HG03378 (cell line): ENCODE results near the gene CA4.

Source experiments
- ATAC-seq: cut with Tn5 transposase; IDR thresholded peaks from one replicate; pipeline ENCODE4 v1.9.1; 2021; ENCODE audit warnings: mild to moderate bottlenecking, moderate library complexity; ENCODE audit not compliant: unreplicated experiment

CA4 gene

DNA sequence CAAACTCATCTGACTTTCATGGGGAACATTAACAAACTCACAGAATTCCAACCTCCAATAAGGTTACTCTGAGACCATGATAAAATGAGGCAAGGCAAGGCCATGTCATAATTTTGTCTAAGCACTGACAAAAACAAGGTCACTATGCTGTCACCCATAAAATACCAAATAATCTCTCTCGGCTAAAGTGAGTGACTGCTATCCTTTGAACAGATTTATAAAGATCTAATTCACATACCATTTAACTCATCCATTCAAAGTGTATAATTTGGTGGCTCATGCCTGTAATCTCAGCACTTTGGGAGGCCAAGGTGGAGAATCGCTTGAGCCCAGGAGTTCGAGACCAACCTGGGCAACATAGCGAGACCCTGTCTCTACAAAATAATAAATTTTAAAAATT lies 20.6 kb upstream of the CA4 start:
- no peak for ATAC-seq

DNA sequence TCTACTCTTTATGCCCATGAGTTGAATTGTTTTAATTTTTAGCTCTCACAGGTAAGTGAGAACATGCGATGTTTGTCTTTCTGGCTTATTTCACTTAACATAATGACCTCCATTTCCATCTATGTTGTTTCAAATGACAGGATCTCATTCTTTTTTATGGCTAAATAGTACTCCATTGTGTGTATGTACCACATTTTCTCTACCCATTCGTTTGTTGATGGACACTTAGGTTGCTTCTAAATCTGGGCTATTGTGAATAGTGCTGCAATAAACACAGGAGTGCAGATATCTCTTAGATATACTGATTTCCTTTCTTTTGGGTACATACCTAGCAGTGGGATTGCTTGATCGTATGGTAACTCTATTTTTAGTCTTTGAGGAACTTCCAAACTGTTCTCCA lies 19.3 kb upstream of the CA4 start:
- ATAC-seq = no peak

DNA sequence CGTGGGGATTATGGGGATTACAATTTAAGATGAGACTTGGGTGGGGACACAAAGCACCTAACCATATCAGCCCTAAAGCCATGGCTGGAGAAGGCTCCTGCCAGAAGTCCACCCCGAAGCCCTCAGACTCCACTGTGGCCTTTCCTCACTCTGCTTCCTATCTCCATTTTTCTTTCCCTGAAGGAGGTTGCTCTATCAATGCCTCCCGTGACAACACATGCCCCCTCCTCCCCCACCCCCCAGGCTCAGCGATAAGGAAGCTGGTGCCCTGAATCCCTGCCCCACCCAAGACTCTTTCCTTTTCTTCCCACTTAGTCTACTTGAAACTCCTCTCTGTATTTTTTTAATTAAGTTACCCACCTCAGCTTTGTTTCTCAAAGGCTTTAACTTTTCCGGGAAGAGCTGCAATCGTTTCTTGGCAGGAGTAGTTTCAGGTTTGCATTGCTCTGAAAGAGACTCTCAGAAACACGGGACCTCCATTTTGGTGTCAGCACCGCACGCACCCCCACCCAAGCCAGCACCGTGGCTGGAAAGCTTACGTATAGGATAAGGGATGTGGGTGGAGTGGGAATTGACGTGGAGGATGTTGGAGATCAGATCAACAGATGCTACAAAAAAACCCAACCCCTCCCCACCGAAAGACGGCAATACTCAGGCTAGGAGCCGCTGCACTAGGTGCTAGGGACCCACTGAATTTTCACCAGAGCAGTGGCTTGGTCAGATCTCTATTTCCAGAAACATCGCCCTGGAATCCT lies 15.2 kb upstream of the CA4 start:
- ATAC-seq = no peak

DNA sequence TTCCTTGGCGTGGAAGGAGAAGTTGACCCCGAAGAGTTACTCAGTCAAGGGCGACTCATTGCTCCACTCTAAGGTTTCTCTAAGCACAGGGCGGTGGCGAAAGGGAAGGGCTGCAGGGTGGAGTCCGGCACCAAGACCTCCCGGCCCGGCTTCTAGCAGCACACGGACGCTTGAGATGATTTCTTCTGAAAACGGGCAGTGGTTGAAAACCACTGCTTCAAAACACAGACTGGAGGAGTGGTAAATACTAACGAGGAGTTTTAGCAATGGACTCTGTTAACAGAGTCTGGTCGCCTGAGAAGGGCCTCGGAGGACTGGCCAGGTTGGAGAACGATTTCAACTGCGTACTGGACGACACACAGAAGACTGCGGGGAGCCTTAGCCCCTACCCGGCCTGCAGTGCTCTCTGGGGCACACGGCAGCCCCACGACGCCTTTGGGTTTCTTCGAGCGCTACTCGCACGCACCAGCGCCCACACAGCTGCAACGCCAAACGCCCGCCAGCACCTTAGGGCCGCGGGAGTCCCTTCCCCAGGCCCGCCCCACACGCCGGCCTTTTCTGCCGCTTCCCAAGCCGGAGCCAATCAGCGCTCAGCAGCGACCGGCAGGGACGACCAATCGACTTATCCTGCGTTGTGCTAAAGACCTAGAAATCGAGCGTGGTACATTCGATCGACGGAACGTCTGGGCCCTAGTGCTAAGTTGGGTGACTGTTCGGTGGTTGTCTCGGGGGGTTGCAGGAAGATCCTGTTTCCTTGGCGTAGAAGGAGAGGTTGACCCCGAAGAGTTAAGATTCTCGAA lies 14.4 kb upstream of the CA4 start:
- peak; percentile 71 for ATAC-seq

DNA sequence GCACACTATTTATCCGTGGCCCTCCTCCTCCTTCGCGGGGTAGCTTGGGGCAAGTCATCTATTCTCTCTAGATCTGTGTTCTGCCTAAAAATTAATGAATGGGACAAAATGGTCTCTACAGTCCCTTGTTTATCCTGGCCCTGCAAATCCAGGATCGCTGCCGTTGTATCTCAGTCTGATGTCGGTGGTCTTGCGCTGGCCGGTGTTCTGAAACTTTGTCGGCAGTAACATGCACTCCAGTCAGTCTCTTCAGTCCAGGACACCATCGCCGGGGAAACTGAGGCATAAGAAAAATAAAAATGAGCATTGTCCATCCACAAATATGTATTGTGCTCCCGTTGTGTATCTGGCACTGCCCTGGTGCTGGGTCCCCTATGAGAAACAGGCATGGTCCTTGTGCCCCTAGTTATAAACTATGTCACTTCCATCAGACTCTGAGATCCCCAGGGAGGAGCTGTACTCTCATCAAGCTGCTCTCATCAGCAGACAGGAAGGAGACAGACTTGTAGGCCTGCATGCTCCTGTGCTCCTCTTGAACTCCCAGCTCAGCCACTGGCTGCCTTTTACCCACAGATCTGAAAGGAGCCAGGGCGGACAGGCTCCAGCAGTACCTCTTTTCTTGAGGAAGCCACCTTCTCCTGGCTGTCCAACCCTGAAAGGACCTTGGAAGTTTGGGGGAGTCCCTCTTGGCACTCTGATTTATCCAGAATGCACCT lies 13.7 kb upstream of the CA4 start:
- no peak for ATAC-seq

DNA sequence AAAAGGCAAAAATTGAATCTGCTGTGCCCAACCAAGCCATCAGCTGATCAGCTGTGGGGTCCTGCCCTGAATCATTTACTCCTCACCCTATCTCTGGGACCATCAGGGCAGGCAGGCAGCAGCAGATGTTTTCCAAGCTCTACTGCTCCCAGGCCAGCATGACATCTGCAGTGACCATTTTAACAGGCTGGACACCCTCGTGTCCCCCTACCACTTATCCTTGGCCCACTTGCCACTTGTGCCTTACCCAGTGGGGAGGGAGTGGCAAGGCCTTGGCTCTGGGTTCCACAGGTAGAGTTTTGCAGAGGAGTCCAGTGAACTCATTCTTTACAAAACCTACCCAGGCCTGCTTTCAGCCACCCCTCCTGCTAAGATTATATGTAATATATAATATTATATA lies 12.0 kb upstream of the CA4 start:
- no peak for ATAC-seq

DNA sequence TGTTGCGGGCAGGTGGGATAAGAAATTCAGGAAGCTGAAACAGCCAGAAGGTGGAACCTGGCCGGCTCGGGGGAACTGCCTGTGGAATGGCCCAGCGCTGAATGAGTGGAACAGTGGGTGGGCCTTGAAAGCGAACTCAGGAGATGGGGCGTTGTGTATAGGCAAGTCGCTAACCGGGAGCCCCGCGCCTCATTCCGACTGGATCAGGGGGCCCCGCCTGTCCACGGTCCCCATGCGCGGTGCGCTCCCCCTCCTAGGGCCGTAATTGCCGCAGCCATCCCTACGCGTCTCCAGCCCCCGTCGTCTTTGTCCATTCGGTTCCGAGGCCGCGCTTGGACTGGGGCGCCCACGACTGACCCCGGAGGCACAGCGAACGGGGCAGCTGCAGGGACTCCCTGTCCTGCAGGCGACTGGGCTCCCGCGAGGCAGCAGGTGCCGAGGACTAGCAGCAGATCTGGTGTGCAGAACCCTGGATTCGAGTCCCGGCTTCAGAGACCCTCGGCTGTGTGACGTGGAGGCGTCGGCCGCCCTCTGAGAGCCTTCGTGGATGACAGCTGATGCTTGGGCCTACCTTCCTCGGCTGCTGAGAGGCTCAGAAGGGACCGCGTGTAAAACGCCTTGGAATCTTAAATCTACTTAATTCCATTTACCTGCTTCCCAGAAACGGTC lies 10.9 kb upstream of the CA4 start:
- no peak for ATAC-seq

DNA sequence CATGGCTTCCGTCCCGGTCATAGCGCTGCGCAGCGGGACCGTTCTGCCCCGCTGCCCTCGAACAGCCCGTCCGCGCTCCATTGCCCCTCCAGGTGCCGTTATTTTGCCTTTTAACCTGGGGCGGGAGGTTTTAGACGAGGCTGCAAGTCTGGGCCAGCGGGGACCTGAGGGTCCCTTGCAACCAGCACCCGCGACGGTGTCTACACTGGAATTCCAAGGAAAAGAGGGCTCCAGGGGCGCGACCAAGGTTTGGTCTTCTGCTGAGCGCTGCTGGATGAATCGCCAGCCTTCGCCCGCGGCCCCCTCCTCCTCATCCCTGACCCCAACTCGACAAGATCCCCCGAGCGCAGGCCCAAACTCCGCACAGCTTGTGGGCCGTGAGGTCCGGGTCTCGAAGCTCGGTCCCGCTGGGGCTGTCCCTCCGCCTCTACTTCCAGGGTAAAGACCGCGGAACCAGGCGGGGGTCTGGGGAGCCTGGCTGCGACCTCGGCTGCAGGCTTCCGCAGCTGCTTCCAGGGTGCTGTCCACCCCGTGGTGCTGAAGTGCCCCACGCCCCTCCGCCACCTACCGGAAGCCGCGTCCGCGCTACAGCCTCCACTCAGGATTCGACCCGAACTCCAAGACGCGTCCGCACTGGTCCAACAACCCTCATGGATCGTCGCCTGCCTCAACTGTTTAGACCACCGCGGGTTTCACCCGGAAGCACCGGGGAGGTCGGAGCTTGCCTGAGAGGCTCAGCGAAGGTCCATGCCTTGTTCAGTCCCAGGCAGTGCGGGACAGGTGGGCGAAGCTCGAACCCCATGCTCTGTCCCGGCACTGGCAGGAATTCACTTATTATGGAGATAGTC lies 10.1 kb upstream of the CA4 start:
- ATAC-seq = no peak

DNA sequence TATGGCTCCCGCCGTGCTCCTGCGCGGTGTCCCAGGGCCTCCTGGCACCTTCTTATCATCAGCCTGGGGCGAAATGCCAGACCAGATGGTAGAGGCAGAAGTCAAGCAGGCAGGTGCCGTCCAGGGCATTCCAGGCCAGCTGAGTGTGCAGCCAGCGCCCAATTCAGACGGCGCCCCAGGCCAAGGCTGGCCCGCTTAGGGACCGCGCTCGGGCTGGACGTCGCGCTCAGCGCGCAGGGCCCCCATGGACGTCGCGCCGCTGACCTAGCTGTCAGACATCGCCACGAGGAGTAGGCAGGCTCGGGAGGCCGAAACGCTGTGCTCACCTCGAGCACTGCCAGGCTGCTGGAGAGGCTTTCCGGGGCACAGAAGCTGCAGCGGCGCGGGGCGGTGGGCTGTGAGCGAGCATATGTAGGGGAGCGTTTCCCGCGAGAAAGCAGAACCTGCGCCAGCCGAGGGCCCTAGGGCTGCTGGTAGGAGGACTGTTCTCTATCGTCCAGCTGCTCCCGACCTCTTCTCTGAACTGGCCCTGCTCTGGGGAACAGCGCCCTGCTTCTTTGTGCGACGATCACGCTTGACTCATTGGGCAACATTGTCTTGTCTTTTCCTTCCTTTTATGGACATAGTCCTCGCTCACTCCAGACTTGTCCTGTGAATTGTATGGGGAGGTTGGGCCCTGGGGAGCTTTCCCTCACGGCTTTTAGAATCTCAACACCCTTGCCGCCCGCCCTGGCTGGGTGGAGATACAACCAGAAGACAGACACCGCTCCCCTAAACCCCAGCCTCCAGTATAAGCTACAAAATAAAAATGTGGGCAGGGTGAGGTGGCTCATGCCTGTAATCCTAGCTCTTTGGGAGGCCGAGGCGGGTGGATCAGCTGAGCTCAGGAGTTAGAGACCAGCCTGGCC lies 8.4 kb upstream of the CA4 start:
- ATAC-seq = no peak

DNA sequence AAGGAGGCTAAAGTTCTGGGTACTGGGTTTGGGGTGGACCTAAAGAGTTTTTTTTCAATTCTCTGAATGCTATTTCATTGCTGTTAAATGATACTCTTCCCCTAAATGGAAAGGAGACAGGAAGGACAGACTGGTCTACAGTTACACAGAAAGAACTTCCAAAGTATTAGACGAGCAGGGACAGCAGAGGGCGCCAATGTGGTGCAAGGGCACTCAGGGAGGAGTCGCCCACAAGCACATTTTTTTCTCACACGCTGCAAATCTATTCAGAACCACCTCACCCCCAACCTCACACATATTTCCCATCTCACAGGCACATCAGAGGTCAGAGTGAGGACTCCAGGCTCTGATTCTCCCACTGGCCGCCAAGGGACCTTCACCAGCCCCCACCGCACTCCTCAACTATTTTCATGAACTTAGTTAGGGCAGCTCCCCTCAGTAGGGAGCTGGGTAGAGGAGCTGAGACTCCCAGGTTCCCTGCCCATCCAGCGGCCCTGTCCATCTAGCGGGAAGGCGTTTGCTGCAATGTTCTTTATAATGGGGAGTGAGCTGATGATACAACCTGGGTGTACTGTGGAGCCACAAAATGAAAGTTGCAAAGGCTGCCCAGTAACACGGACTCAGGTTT lies 6.8 kb upstream of the CA4 start:
- ATAC-seq = peak; percentile 53

DNA sequence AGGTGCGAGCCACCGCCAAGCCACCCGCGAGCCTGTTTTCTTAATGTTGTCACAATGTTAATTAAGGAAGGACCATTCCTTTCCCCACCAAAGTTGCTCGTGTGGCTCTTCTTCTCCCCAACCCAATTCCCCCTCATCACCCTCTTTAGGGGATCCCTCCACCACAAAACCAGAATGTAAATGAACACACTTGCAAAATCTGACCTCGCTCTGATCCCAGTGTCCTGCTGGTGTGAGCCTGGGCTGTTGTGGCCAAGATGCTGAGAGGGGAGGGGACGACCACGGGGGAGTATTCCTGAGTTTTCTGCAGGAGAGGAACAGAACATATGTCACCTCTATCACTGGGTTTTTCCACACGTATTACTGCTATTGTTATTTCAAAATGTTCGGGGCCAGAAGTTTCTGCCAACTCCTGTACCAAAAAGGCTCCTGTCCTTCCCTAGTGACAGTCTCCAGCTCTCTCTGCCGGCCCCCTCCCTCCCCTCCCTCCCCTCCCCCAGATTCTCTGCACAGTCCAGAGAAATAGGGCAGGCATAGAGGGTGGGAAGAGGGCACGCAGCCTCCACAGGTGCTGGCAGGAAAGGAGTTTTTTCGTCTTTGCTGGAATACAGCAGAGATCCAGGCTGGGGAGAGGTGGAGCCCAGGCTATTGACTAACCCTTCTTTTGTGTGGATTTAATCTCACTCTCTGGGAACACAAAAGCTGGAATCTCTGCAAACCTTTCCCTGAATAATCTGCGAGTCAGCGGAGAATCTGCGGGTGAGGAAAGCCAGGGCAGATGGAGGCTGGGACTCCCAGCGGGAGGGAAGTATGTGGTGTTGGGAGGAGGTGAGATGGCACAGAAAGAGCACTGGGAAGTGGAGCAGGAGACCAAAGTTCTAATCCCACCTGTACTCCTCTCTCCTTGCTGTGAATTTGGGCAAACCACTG lies 4.5 kb upstream of the CA4 start:
- ATAC-seq = no peak

DNA sequence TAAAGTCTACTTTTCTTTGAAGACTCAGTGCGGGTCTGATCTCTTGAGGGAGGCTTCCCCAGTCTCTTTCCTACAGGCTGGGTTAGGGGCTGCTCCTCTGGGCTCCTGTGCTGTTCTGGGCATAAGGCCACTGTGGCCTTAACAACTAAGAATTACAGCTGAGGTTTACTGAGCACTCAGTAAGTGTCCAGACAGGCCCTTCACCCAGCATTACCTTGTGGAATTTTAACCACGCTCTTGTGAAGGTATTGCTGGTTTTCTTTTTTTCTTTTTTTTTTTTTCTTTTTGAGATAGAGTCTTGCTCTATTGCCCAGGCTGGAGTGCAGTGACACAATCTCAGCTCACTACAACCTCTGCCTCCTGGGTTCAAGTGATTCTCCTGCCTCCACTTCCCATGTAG lies 3.6 kb upstream of the CA4 start:
- ATAC-seq = no peak

DNA sequence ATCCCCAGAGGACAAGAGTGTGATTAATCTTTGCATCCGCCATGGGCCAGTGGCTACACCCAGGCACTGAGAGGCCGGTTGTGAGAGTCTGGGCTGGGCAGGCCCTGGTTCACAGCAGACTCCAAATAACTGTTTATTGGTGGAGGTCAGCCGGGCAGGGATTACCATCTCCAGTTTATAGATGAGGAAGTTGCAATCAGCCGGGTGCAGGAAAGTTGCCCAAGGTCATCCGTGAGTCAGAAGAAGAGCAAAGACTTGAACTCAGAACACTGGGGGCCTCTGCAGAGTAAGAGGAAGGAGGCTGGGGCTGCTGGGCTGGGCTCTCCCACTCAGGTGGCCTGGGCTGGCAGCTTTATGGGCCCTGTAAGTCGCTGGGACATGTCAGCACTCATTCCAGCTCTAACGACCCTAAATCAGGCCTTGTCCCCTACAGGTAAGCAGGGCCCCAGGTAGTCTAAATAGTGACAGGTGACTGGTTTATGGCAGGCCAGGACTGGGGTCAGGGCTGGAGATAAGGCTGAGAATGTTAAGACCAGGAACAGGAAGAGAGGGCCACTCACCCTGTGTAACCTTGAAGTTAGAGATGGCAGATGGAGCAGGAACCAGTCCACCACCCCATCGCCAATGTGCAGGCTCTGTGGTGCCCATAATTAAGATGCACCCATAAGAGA lies 2.1 kb upstream of the CA4 start:
- ATAC-seq = no peak

DNA sequence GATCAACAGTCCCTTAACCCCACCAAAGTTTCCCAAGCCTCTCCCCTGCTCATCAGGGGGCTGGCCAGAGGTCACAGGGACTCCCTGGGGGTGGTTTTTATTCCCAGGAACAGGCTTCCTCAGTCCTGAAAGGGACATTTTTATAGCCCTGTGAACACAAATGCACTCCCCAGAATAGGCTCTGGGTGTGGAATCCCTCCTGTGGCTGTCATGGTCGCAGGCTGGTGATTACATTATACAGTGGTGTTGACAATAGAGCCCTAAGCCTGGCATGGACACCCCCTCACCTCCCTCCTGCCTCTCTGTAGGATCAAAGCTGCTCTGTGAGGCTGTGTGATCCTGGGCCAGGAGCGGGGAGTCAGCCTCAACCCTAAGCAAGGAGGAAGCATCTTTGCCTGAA lies 1.4 kb upstream of the CA4 start:
- ATAC-seq = no peak

DNA sequence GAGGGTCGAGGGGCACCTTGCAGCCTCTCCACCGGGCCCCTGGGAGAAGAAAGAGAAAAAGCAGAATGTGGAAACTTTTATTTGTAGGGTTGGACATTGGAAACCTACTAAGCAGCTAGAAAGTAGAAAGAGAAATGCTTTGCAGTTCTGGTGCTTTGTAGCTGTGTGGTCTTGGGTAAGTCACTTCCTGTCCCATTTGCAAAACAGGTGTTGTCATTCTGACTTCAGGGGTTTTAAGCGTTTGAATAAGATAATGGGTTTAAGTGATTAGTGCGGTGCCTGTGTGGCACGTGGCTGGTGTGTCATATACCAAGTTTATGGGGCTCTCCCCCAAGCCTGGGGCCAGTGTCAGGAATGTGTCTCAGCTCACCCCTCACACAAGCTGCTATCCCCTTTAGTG lies 1.6 kb downstream of the CA4 start:
- ATAC-seq = peak; percentile 64

DNA sequence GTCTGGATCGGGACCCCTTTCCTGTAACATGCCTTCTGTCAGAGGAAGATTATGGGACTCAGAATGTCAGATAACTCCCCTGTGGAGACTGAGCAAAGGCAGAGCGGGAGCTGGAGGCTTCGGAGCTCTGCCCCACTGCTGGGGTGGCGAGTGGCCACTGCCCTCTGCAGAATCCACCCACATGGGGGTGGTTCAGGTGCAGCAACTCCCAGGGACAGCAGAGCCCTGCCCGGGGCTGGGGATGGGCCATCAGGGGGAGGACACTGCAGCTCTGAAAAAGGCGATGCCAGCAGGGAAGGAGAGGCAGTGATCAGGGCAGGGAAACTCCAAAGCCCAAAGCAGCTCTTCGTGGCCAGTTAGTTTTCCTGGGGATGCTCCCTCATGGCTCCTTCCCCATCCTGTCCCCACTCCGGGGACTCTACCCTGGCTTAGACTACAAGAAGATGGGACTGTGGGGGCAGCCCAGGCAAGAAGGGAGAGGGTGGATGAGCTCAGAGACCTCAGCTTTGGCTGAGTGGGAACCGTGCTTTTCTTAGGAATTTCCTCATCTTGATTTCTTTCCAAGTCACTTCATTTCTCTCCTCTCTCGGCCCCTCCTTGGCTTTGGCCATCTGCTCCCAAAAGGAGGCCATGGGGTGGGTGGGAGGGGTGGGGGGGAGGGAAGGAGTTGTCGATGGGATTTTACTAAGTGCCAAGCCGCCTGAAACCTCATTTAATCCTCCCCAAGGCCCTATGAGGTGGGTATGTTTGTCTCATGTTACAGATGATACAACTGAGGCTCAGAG lies 4.0 kb downstream of the CA4 start:
- ATAC-seq = no peak
